ENCODE results near the gene HNRNPA0. TPM values are rescaled to one million over a fixed set of nuclear protein-coding genes. Genes with fewer than 3 reads are reported as not detected.

Gene HNRNPA0
- total and polyA plus RNA-seq, 11 donors, result 4.0 to 27.6 (median 14.2) TPM

DNA sequence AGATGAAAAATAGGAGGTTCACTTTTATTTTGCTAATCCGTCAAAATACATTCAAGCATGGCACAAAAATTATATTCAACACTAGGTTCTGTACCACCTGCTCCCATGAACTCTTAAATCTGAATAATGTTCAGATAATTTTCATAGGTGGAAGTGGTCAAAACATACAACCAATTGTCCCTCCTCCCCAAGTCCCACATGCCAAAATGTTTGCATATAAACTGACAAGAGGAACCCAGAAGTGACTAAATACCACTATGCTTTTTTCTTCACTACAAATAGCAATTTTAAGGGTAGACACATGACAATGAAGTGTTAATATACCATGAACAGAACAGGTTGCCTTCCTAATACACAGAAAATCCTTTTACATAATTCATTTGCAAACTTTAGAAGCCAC, 3.7 kb downstream of the HNRNPA0 start:
- DNase-seq (no peak), ATAC-seq (no peak)
- no peak overlapping the region for H3K4me3 ChIP-seq
- intact Hi-C loops (cut with DNase I), result loop anchor here in 2 of 10 donors (5.0 to 10.0 kb wide), 2 partner anchors 137 to 284 kb away; partner anchors contain the start of genes FAM13B (in 1 of the 2) and PKD2L2 (in 1 of the 2)
- peaks cover 0 to 18% (median 0%) of the 10 kb centered on the region in 9 donors for H3K36me3 ChIP-seq
- H3K4me1 ChIP-seq, result peaks cover 2 to 44% (median 27%) of the 10 kb centered on the region in 12 donors
- TF ChIP-seq, protein P1, sequence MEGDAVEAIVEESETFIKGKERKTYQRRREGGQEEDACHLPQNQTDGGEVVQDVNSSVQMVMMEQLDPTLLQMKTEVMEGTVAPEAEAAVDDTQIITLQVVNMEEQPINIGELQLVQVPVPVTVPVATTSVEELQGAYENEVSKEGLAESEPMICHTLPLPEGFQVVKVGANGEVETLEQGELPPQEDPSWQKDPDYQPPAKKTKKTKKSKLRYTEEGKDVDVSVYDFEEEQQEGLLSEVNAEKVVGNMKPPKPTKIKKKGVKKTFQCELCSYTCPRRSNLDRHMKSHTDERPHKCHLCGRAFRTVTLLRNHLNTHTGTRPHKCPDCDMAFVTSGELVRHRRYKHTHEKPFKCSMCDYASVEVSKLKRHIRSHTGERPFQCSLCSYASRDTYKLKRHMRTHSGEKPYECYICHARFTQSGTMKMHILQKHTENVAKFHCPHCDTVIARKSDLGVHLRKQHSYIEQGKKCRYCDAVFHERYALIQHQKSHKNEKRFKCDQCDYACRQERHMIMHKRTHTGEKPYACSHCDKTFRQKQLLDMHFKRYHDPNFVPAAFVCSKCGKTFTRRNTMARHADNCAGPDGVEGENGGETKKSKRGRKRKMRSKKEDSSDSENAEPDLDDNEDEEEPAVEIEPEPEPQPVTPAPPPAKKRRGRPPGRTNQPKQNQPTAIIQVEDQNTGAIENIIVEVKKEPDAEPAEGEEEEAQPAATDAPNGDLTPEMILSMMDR (IDR thresholded peaks at IDR 0.05), result no peak
- no peak for TF ChIP-seq POLR2A (IDR thresholded peaks at IDR 0.05)
- H3K27ac ChIP-seq, result no peak overlapping the region
- no peaks in the 10 kb centered on the region for H3K9me3 ChIP-seq
- 65 to 84% (median 78%) methylated on average over 1 of the region's 1 CpG for WGBS, 4 donors
- no peaks in the 10 kb centered on the region for H3K27me3 ChIP-seq

DNA sequence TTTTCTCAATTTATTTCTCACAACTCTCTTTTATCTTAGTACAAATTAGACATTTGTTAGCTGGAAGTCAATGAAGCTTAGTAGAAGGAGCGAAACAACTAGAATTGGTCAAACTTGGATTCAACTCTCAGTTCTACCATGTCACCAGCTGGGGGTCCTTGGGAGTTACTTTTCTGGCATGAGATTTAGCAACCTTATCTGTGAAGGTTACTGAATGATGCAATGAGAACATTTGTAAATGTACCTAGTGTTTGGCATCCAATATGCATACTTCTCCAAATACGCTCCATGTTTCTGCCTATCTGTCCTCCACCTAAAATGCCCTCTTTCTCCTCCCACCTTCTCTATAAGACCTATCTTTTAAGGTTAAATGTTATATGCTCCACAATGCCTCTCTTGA, 6.3 kb downstream of the HNRNPA0 start:
- Histone ChIP-seq H3K4me1 (peaks cover 2 to 40% (median 24%) of the 10 kb centered on the region in 12 donors), H3K36me3 (peaks cover 0 to 18% (median 0%) of the 10 kb centered on the region in 9 donors), H3K27ac (no peak overlapping the region), H3K4me3 (no peak overlapping the region), H3K27me3 (no peaks in the 10 kb centered on the region), H3K9me3 (no peaks in the 10 kb centered on the region)
- TF ChIP-seq, protein P1 (IDR thresholded peaks at IDR 0.05), result no peak
- no peak for TF ChIP-seq POLR2A (IDR thresholded peaks at IDR 0.05)
- ATAC-seq, result no peak
- intact Hi-C loops (cut with DNase I), result no loop called here
- WGBS, 4 donors, result 90 to 98% (median 91%) methylated on average over 2 of the region's 2 CpGs
- DNase-seq, result no peak

DNA sequence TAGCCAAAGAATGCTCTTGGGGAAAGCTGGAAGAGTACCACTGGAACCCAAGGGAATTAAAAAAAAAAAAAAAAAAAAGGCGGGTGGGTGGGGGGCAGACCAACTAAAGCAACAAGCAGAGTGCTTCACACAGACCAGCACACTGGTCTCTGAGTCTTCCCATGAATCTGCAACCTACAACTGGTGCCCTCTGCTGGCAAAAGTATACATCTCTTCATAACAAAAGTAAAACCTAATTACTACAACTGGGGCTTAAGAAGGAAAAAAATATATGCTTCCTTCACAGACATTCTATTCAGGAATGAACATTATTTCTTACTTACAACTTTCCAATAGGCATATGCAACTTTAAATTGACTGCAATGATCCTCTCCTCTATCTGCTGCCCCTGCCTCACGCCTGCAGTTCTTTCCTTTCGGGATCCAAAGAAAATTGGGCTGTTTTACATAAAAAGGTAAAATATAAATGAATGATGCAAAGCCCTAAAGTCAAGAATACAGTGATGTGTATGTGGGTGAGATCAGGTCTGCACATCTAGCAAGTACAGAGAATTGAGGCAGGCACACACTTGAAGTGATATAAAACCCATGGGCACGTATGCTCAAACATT, 11.0 kb downstream of the HNRNPA0 start:
- no peaks in the 10 kb centered on the region for H3K36me3 ChIP-seq
- peak in 4 of 5 donors; percentile 33 to 63 (median 49) for DNase-seq
- peaks cover 0 to 3% (median 0%) of the 10 kb centered on the region in 12 donors for H3K9me3 ChIP-seq
- TF ChIP-seq POLR2A (IDR thresholded peaks at IDR 0.05), result no peak
- TF ChIP-seq, protein P1 (IDR thresholded peaks at IDR 0.05), result peak; percentile 47 to 75 (median 66)
- intact Hi-C loops (cut with DNase I), result loop anchor here (2.0 to 5.0 kb wide), 4 partner anchors 82 to 114 kb away; no protein-coding TSS in a partner anchor
- H3K4me1 ChIP-seq, result peaks cover 0 to 22% (median 6%) of the 10 kb centered on the region in 12 donors
- ATAC-seq, result peak; percentile 61 to 82 (median 71)
- H3K27me3 ChIP-seq, result no peaks in the 10 kb centered on the region
- WGBS, 4 donors, result 72 to 76% (median 72%) methylated on average over 4 of the region's 4 CpGs
- no peak overlapping the region for H3K27ac ChIP-seq
- no peak overlapping the region for H3K4me3 ChIP-seq

DNA sequence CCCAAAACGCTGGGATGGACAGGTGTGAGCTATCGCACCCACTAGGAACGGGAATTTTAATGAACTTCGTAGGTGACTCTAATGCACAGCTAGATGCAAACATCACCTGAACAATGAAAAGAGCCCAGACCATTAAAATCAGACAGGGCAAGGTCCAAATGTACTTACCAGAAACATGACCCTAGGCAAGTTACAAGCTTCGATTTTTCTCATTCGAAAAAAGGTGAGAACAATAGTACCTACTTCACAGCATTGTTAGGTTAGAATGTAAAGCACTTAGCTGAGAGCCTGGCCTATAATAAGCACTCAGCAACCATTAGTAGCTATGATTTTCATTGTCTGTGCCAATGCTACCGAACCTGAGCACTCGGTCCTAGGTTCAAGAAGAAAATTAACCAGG, 12.4 kb downstream of the HNRNPA0 start:
- TF ChIP-seq, protein P1 (IDR thresholded peaks at IDR 0.05), result no peak
- TF ChIP-seq POLR2A (IDR thresholded peaks at IDR 0.05), result no peak
- Histone ChIP-seq H3K27me3 (no peaks in the 10 kb centered on the region), H3K4me1 (peaks cover 3 to 33% (median 19%) of the 10 kb centered on the region in 12 donors), H3K27ac (no peak overlapping the region), H3K4me3 (no peak overlapping the region), H3K36me3 (no peaks in the 10 kb centered on the region), H3K9me3 (peaks cover 0 to 5% (median 0%) of the 10 kb centered on the region in 12 donors)
- intact Hi-C loops (cut with DNase I), result loop anchor here (1.0 to 5.0 kb wide), 5 partner anchors 81 to 113 kb away; no protein-coding TSS in a partner anchor
- DNase-seq, result no peak
- WGBS, 4 donors, result 74 to 83% (median 76%) methylated on average over 8 of the region's 8 CpGs
- ATAC-seq, result no peak
